IMR-90 (cell line): Measurements from ENCODE around the gene GTPBP4. TPM values are rescaled to one million over a fixed set of nuclear protein-coding genes. Genes with fewer than 3 reads are reported as not detected.

ENCODE experiments used
- ATAC-seq: fragments of 200-7000 bp; cut with Tn5 transposase; 2 replicates; pipeline ENCODE4 v1.9.1; 2020; ENCODE audit warnings: low read depth, mild to moderate bottlenecking, moderate library complexity
- Bru-seq: library from RNA; stranded (reverse); fragments of 400-500 nt; gene quantifications from one replicate; lab custom pipeline; 2021; lab: Mats Ljungman, UMichigan
- BruChase-seq, 2 experiments: library from RNA; stranded (reverse); fragments of 400-500 nt; gene quantifications; one replicate each; lab custom pipeline; 2021; lab: Mats Ljungman, UMichigan
- BruUV-seq: library from RNA; stranded (reverse); fragments of 400-500 nt; replicated peaks from 2 replicates; lab custom pipeline; 2021; lab: Mats Ljungman, UMichigan
- CTCF ChIA-PET: fragments of 300-600 bp; formaldehyde crosslinking; extraction: SDS; loops from one replicate; lab custom pipeline; 2021; ENCODE audit warnings: antibody characterized with exemption; lab: Yijun Ruan, JAX
- POLR2A ChIA-PET: fragments of 300-600 bp; sonication (Branson Sonifier 250); formaldehyde crosslinking; loops from one replicate; lab custom pipeline; 2022; ENCODE audit warnings: antibody characterized with exemption; ENCODE audit not compliant: unreplicated experiment; lab: Charles Lee
- DNase-seq: peaks from one replicate; pipeline ENCODE4 v3.0.0; 2013
- H2AFZ ChIP-seq: replicated peaks from 2 replicates; pipeline ENCODE3; 2013; ENCODE audit warnings: low read length, mild to moderate bottlenecking; ENCODE audit not compliant: poor library complexity
- H2AK5ac ChIP-seq: 2 replicates; pipeline ENCODE4 v1.6.1; 2013; ENCODE audit warnings: low read depth, low read length, inconsistent platforms
- H2AK9ac ChIP-seq: replicated peaks from 2 replicates; pipeline ENCODE3; 2013; ENCODE audit warnings: mild to moderate bottlenecking, low read depth, low read length, moderate library complexity; ENCODE audit not compliant: poor library complexity
- H2BK120ac ChIP-seq: 2 replicates; pipeline ENCODE4 v1.6.1; 2013; ENCODE audit warnings: low read depth, low read length, inconsistent platforms
- H2BK15ac ChIP-seq: 3 replicates; pipeline ENCODE4 v1.6.1; 2013; ENCODE audit warnings: low read depth, low read length, inconsistent platforms
- H2BK20ac ChIP-seq: 2 replicates; pipeline ENCODE4 v1.6.1; 2013; ENCODE audit warnings: low read depth, mild to moderate bottlenecking, inconsistent platforms, low read length, moderate library complexity
- H2BK5ac ChIP-seq: 2 replicates; pipeline ENCODE4 v1.6.1; 2013; ENCODE audit warnings: mild to moderate bottlenecking, low read depth, low read length, inconsistent platforms; ENCODE audit not compliant: poor library complexity, severe bottlenecking
- H3K14ac ChIP-seq: replicated peaks from 2 replicates; pipeline ENCODE4 v1.6.1; 2013; ENCODE audit warnings: low read depth, low read length, inconsistent platforms
- H3K18ac ChIP-seq: 2 replicates; pipeline ENCODE4 v1.6.1; 2013; ENCODE audit warnings: low read depth, low read length, control low read depth
- H3K23ac ChIP-seq: 2 replicates; pipeline ENCODE4 v1.6.1; 2013; ENCODE audit warnings: low read depth, low read length, inconsistent platforms
- H3K27ac ChIP-seq: 2 replicates; pipeline ENCODE4 v1.5.1; 2013; ENCODE audit warnings: mild to moderate bottlenecking, control low read depth, low read length; ENCODE audit not compliant: insufficient read depth
- H3K27me3 ChIP-seq: 2 replicates; pipeline ENCODE4 v1.6.1; 2013; ENCODE audit warnings: low read length; ENCODE audit not compliant: control insufficient read depth, insufficient read depth
- H3K36me3 ChIP-seq: 2 replicates; pipeline ENCODE4 v1.6.1; 2013; ENCODE audit warnings: low read length, mixed read lengths; ENCODE audit not compliant: control insufficient read depth, insufficient read depth
- H3K4ac ChIP-seq: 2 replicates; pipeline ENCODE4 v1.6.1; 2013; ENCODE audit warnings: low read depth, low read length, inconsistent platforms
- H3K4me1 ChIP-seq: 2 replicates; pipeline ENCODE4 v1.6.1; 2013; ENCODE audit warnings: low read length, mixed read lengths; ENCODE audit not compliant: control insufficient read depth, insufficient read depth
- H3K4me2 ChIP-seq: 2 replicates; pipeline ENCODE4 v1.6.1; 2013; ENCODE audit warnings: low read depth, mild to moderate bottlenecking, control low read depth, low read length, moderate library complexity
- H3K4me3 ChIP-seq: 2 replicates; pipeline ENCODE4 v1.5.1; 2013; ENCODE audit warnings: low read depth, mild to moderate bottlenecking, control low read depth, low read length, moderate library complexity; ENCODE audit not compliant: insufficient read depth
- H3K56ac ChIP-seq: 2 replicates; pipeline ENCODE4 v1.6.1; 2013; ENCODE audit warnings: low read length, inconsistent platforms; ENCODE audit not compliant: insufficient read depth; ENCODE audit errors: extremely low read depth
- H3K79me1 ChIP-seq, 2 experiments: 2 replicates each; pipeline ENCODE4 v1.6.1; 2013; ENCODE audit warnings: low read length in 2 of 2, inconsistent platforms in 1 of 2, low read depth in 1 of 2
- H3K9ac ChIP-seq: 2 replicates; pipeline ENCODE4 v1.6.1; 2013; ENCODE audit warnings: low read depth, low read length, control low read depth
- H3K9me1 ChIP-seq: 2 replicates; pipeline ENCODE4 v1.6.1; 2013; ENCODE audit warnings: low read length, inconsistent platforms; ENCODE audit not compliant: insufficient read depth
- H3K9me3 ChIP-seq: 2 replicates; pipeline ENCODE4 v1.6.1; 2013; ENCODE audit warnings: low read length; ENCODE audit not compliant: control insufficient read depth, insufficient read depth
- H4K20me1 ChIP-seq: 2 replicates; pipeline ENCODE4 v1.6.1; 2013; ENCODE audit warnings: low read length, inconsistent platforms; ENCODE audit not compliant: insufficient read depth
- H4K5ac ChIP-seq: 2 replicates; pipeline ENCODE4 v1.6.1; 2013; ENCODE audit warnings: mild to moderate bottlenecking, low read depth, low read length, control low read depth
- H4K8ac ChIP-seq, 2 experiments: 2 replicates each; pipeline ENCODE4 v1.6.1; 2013; ENCODE audit warnings: low read depth in 2 of 2, low read length in 2 of 2, control low read depth in 1 of 2, inconsistent platforms in 1 of 2
- H4K91ac ChIP-seq: 2 replicates; pipeline ENCODE4 v1.6.1; 2013; ENCODE audit warnings: low read depth, low read length, inconsistent platforms; ENCODE audit not compliant: insufficient read depth
- BHLHE40 ChIP-seq: fragments of 150-350 bp; IDR thresholded peaks from 2 replicates; pipeline ENCODE4 v1.6.1; 2016; ENCODE audit warnings: mild to moderate bottlenecking, low read depth, low read length
- CHD1 ChIP-seq: IDR thresholded peaks from 2 replicates; pipeline ENCODE4 v1.6.1; 2012; ENCODE audit warnings: low read depth, low read length, improper control_type of control experiment
- FOS ChIP-seq: fragments of 150-350 bp; IDR thresholded peaks from 2 replicates; pipeline ENCODE4 v1.6.1; 2016; ENCODE audit warnings: low read depth, low read length
- MAZ ChIP-seq: IDR thresholded peaks from 2 replicates; pipeline ENCODE4 v1.6.1; 2012; ENCODE audit warnings: low read depth, mild to moderate bottlenecking, low read length, improper control_type of control experiment, moderate library complexity, borderline replicate concordance
- MXI1 ChIP-seq: IDR thresholded peaks from 2 replicates; pipeline ENCODE4 v1.6.1; 2012; ENCODE audit warnings: low read depth, mild to moderate bottlenecking, low read length, moderate library complexity, borderline replicate concordance
- POLR2A ChIP-seq: IDR thresholded peaks from 2 replicates; pipeline ENCODE4 v1.6.1; 2012; ENCODE audit warnings: mild to moderate bottlenecking, low read depth, low read length
- RCOR1 ChIP-seq: IDR thresholded peaks from 2 replicates; pipeline ENCODE4 v1.6.1; 2012; ENCODE audit warnings: mild to moderate bottlenecking, low read length, improper control_type of control experiment; ENCODE audit not compliant: insufficient replicate concordance
- RFX5 ChIP-seq: IDR thresholded peaks from 2 replicates; pipeline ENCODE4 v1.8.0; 2012; ENCODE audit warnings: low read depth, mild to moderate bottlenecking, low read length, moderate library complexity
- WGBS, 2 experiments: methylation state at CpG; one replicate each; pipeline versions ENCODE4 v1.1.5 to v1.1.7; 2013; ENCODE audit warnings: missing lambda C conversion rate in 2 of 2; ENCODE audit not compliant: insufficient read length in 1 of 2; ENCODE audit errors: extremely low coverage in 2 of 2; 5-methylcytosine and 5-hydroxymethylcytosine counted together
- dilution Hi-C: fragments of 300-500 bp; cut with HindIII; formaldehyde crosslinking; loops from one replicate; pipeline ENCODE4 v1.14.3; 2018; ENCODE audit warnings: low sequenced_read_pairs; ENCODE audit not compliant: unreplicated experiment
- in situ Hi-C: fragments of 300-500 bp; cut with MboI; formaldehyde crosslinking; loops from 3 replicates; pipeline ENCODE4 v1.14.3; 2019; ENCODE audit warnings: low sequenced_read_pairs, inconsistent platforms, mixed read lengths
- intact Hi-C: fragments of 100-400 bp; cut with micrococcal nuclease; formaldehyde crosslinking; loops from 2 replicates; pipeline ENCODE4 v1.10.0; 2022
- long read RNA-seq: library from polyadenylated mRNA; unstranded; transcript quantifications from one replicate; pipeline ENCODE4 v2.0.0, GENCODE V29; 2021; ENCODE audit not compliant: unreplicated experiment
- polyA plus RNA-seq, 3 experiments: library from polyadenylated mRNA; depleted of rRNA; stranded (reverse); fragments of >200 nt; gene quantifications; 2 replicates each; pipeline ENCODE4 v1.2.3, GENCODE V29; 2012; ENCODE audit warnings: low replicate concordance in 1 of 3
- total RNA-seq: library from RNA; depleted of rRNA; stranded (reverse); fragments of >200 nt; gene quantifications from 2 replicates; pipeline ENCODE4 v1.2.3, GENCODE V29; 2012; rRNA removed
- TF ChIP-seq, protein P1 (sequence below): fragments of 150-350 bp; IDR thresholded peaks from 2 replicates; pipeline ENCODE4 v1.6.1; 2017; ENCODE audit warnings: mild to moderate bottlenecking, antibody characterized with exemption, low read length, low read depth
- TF ChIP-seq, protein P2 (sequence below): conservative IDR thresholded peaks from 2 replicates; pipeline ENCODE4 v1.5.1; 2012; ENCODE audit warnings: mild to moderate bottlenecking, low read depth, low read length, improper control_type of control experiment

The GTPBP4 gene
- 46.2 and 71.7 TPM in 2 replicates for total RNA-seq
- polyA plus RNA-seq (2012; rRNA removed) = 43.6 and 48.6 TPM in 2 replicates
- polyA plus RNA-seq (2012; cell fraction: cytosol; rRNA removed) = 5.5 and 7.8 TPM in 2 replicates
- 22.2 and 87.5 TPM in 2 replicates for polyA plus RNA-seq (2012; cell fraction: nucleus; rRNA removed; ENCODE audit: low replicate concordance)
- Bru-seq, nascent RNA = percentile 96 among the genes with signal in this experiment
- BruChase-seq, experiment 1, labeled RNA remaining after a 6-hour chase = percentile 90 among the genes with signal in this experiment
- BruChase-seq, experiment 2, labeled RNA remaining after a 2-hour chase = percentile 93 among the genes with signal in this experiment
- long read RNA-seq, full-length matches to known transcripts = 45 of 88 reads
- long read RNA-seq, partial matches to known transcripts = 32 of 88 reads
- long read RNA-seq, other reads (novel, unspliced or antisense) = 11 of 88 reads

DNA sequence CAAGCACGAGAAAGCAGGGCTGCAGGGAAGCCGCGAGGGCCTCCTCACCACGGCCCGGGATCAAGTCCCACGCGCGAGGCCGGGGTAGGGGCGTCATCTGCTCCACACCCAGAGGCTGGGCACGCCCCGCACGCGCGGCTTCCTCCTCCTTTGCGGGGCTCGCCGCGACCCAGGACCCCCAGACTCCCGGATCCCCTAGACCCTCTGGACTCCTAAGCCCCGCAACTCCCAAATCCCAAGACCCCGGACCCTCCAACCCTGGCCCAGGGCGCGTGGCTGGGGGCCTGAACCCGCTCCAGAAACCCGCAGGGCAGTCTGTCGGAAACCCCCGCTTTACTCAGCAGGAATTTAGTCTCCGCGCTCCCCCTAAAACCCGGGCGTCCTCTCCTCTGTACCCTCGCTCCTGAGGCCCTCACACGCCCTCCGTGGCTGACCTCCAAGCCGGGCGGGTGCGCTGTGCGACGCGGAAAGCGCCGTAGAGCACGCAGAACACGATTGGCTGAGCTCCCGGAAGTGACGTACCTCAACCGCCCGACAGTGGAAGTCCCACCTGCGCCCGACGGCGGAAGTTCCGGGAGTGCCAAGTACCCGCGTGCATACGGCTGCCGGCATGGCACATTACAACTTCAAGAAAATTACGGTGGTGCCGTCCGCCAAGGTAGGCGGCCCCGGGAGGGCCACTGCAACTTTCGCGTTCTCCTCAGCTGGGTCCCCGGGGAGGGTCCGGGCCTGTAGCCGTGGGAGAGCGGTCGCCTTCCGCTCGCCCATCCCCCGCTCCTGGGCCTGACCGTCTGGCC lies at the start of gene GTPBP4:
Gene GTPBP4 (plus strand): TSS at position 565 of the 797 bp plus-strand sequence. CDS start 46 bp downstream, at position 611.
- Histone ChIP-seq H3K27me3 (no peaks in the 10 kb centered on the region), H4K20me1 (peaks cover 35% of the 10 kb centered on the region), H3K27ac (peak within 1 kb of the TSS; percentile 86), H3K18ac (peak within 1 kb of the TSS; percentile 77), H3K9ac (peak within 1 kb of the TSS; percentile 92), H3K4me3 (peak within 1 kb of the TSS; percentile 63), H3K23ac (peak within 1 kb of the TSS; percentile 99), H3K36me3 (peaks cover 7% of the 10 kb centered on the region), H4K5ac (peak within 1 kb of the TSS; percentile 67), H2AK9ac (peak within 1 kb of the TSS; percentile 100), H3K4ac (peak within 1 kb of the TSS; percentile 99), H3K4me1 (peaks cover 13% of the 10 kb centered on the region), H4K8ac (peak within 1 kb of the TSS; percentile 86 to 99), H3K4me2 (peak within 1 kb of the TSS; percentile 86), H4K91ac (peak within 1 kb of the TSS; percentile 99), H2BK120ac (peak within 1 kb of the TSS; percentile 92), H2BK20ac (peak within 1 kb of the TSS; percentile 85), H2BK15ac (peak within 1 kb of the TSS; percentile 70; the same call in 2 of the 3 replicates), H3K56ac (peak within 1 kb of the TSS; percentile 95), H3K9me3 (no peaks in the 10 kb centered on the region), H2AK5ac (peak within 1 kb of the TSS; percentile 97), H2AFZ (peak within 1 kb of the TSS; percentile 92), H3K79me1 (peaks cover 26 to 64% of the 10 kb centered on the region in 2 experiments), H3K14ac (peak within 1 kb of the TSS; percentile 99), H3K9me1 (peaks cover 26% of the 10 kb centered on the region), H2BK5ac (peak within 1 kb of the TSS; percentile 97)
- ATAC-seq (peak; percentile 89), DNase-seq (peak; percentile 97)
- 0% methylated on average over 38 of the region's 74 CpGs; no CpG with 5 or more reads in 1 of the 2 experiments for WGBS, 2 experiments
- ChIA-PET CTCF (no interaction called here), POLR2A (interaction anchor here (0.6 kb wide), 3 partner anchors 91 to 1521 kb away, joined by 3 to 14 read pairs (median 3); no protein-coding TSS in a partner anchor)
- in situ Hi-C loops (no loop called here), intact Hi-C loops (loop anchor here (1.0 to 5.0 kb wide), 2 partner anchors 57 to 476 kb away; partner anchors contain the start of gene LARP4B), dilution Hi-C loops (no loop called here)
- BruUV-seq = no TSS peak
- TF ChIP-seq POLR2A (peak; percentile 87; the same call in 1 of the 2 replicates), MXI1 (peak; percentile 98), CHD1 (peak; percentile 18; the same call in 1 of the 2 replicates), MAZ (peak; percentile 57; the same call in 1 of the 2 replicates), RFX5 (no peak), RCOR1 (peak; percentile 26), BHLHE40 (peak; percentile 82), FOS (no peak)
- TF ChIP-seq, protein P1, sequence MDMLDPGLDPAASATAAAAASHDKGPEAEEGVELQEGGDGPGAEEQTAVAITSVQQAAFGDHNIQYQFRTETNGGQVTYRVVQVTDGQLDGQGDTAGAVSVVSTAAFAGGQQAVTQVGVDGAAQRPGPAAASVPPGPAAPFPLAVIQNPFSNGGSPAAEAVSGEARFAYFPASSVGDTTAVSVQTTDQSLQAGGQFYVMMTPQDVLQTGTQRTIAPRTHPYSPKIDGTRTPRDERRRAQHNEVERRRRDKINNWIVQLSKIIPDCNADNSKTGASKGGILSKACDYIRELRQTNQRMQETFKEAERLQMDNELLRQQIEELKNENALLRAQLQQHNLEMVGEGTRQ = 0 out of 2 replicates have a peak, but pooled peaks have one; percentile 10
- TF ChIP-seq, protein P2, sequence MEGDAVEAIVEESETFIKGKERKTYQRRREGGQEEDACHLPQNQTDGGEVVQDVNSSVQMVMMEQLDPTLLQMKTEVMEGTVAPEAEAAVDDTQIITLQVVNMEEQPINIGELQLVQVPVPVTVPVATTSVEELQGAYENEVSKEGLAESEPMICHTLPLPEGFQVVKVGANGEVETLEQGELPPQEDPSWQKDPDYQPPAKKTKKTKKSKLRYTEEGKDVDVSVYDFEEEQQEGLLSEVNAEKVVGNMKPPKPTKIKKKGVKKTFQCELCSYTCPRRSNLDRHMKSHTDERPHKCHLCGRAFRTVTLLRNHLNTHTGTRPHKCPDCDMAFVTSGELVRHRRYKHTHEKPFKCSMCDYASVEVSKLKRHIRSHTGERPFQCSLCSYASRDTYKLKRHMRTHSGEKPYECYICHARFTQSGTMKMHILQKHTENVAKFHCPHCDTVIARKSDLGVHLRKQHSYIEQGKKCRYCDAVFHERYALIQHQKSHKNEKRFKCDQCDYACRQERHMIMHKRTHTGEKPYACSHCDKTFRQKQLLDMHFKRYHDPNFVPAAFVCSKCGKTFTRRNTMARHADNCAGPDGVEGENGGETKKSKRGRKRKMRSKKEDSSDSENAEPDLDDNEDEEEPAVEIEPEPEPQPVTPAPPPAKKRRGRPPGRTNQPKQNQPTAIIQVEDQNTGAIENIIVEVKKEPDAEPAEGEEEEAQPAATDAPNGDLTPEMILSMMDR = peak; percentile 28; the same call in 1 of the 2 replicates
